Smooth muscle cell (in vitro differentiated cells): ENCODE data around the gene LRFN2. TPM values are rescaled to one million over a fixed set of nuclear protein-coding genes. Genes with fewer than 3 reads are reported as not detected.

Source experiments
- DNase-seq: peaks from one replicate; lab custom pipeline; 2025; ENCODE audit not compliant: unreplicated experiment; lab: John Stamatoyannopoulos, UW
- H2AFZ ChIP-seq: fragments of 200-600 bp; sonication (generic); 2 replicates; pipeline ENCODE4 v1.6.0; 2016; ENCODE audit warnings: antibody characterized with exemption, low read depth, mild to moderate bottlenecking
- H3F3A ChIP-seq: fragments of 200-600 bp; sonication (generic); 2 replicates; pipeline ENCODE4 v1.6.0; 2017; ENCODE audit warnings: antibody characterized with exemption, low read depth
- H3K27ac ChIP-seq: fragments of 200-600 bp; sonication (generic); 2 replicates; pipeline ENCODE4 v1.5.1; 2016; ENCODE audit warnings: low read depth, mild to moderate bottlenecking
- H3K27me3 ChIP-seq: fragments of 200-600 bp; sonication (generic); 2 replicates; pipeline ENCODE4 v1.6.1; 2016; ENCODE audit warnings: low read depth, mild to moderate bottlenecking
- H3K36me3 ChIP-seq: fragments of 200-600 bp; sonication (generic); 2 replicates; pipeline ENCODE4 v1.5.1; 2016; ENCODE audit warnings: low read depth
- H3K4me1 ChIP-seq: fragments of 200-600 bp; sonication (generic); 2 replicates; pipeline ENCODE4 v1.5.1; 2016; ENCODE audit warnings: low read depth
- H3K4me2 ChIP-seq: fragments of 200-600 bp; sonication (generic); 2 replicates; pipeline ENCODE4 v1.6.0; 2016; ENCODE audit warnings: mild to moderate bottlenecking
- H3K4me3 ChIP-seq: fragments of 200-600 bp; sonication (generic); 2 replicates; pipeline ENCODE4 v1.5.1; 2016; ENCODE audit warnings: mild to moderate bottlenecking
- H3K79me2 ChIP-seq: fragments of 200-600 bp; sonication (generic); 2 replicates; pipeline ENCODE4 v1.6.0; 2016; ENCODE audit warnings: low read depth, mild to moderate bottlenecking
- H3K9ac ChIP-seq: fragments of 200-600 bp; sonication (generic); 2 replicates; pipeline ENCODE4 v1.6.0; 2016; ENCODE audit warnings: low read depth
- H3K9me3 ChIP-seq: fragments of 200-600 bp; sonication (generic); replicated peaks from 2 replicates; pipeline ENCODE4 v1.5.1; 2016; ENCODE audit warnings: low read depth
- H4K20me1 ChIP-seq: fragments of 200-600 bp; sonication (generic); 2 replicates; pipeline ENCODE4 v1.6.0; 2016; ENCODE audit warnings: low read depth
- CTCF ChIP-seq: fragments of 200-600 bp; sonication (generic); IDR thresholded peaks from 2 replicates; pipeline ENCODE4 v1.5.1; 2017; ENCODE audit warnings: borderline replicate concordance, mild to moderate bottlenecking, antibody characterized with exemption; ENCODE audit not compliant: insufficient read depth, poor library complexity, severe bottlenecking
- WGBS: methylation state at CpG from one replicate; pipeline ENCODE4 v1.1.7; 2016; ENCODE audit warnings: low lambda C conversion rate; 5-methylcytosine and 5-hydroxymethylcytosine counted together
- polyA plus RNA-seq: library from polyadenylated mRNA; unstranded; fragments of >200 nt; fragmentation: Nextera tagmentation; extraction: Ambion mirVana; gene quantifications from 2 replicates; pipeline ENCODE4 v1.2.1, GENCODE V29; 2016
- total RNA-seq: library from RNA; depleted of rRNA; stranded (reverse); fragments of >200 nt; gene quantifications from 2 replicates; pipeline ENCODE4 v1.2.3, GENCODE V29; 2014

The LRFN2 gene
- total and polyA plus RNA-seq, 2 experiments from 2014 or later = 0.04 to 0.57 TPM

GRCh38 chr6:40498148-40498547 is 89.0 kb downstream of the LRFN2 start:
- Histone ChIP-seq H3K4me3 (no peak overlapping the region), H3K79me2 (no peaks in the 10 kb centered on the region), H3K4me1 (no peaks in the 10 kb centered on the region), H3K27ac (no peak overlapping the region), H3K9ac (no peak overlapping the region), H4K20me1 (no peaks in the 10 kb centered on the region), H2AFZ (no peak overlapping the region), H3F3A (no peaks in the 10 kb centered on the region), H3K36me3 (no peaks in the 10 kb centered on the region), H3K9me3 (no peaks in the 10 kb centered on the region), H3K4me2 (no peak overlapping the region), H3K27me3 (peaks cover 33% of the 10 kb centered on the region)
- no peak for DNase-seq
- 92% methylated on average over 1 of the region's 1 CpG for WGBS
- TF ChIP-seq CTCF = no peak

DNA sequence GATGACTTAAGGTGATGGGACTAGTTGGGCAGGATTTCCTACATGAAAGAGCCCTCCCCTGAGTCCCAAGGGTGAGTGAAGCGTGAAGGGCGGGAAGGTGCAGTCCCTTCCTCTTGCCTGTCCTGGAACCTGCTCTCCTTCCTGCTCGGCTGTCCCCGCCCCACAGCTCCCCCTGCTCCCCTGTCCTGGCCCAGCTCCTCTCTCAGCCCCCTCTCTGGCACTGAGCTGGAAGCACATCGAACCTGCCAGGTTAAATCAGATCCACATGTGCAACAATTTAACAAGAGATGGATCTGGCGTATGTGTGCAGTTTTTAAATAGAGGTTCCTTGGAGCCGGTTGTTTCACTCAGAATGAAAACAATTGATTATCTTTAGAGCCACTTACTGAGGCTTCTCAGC is 95.0 kb downstream of the LRFN2 start:
- Histone ChIP-seq H3F3A (no peaks in the 10 kb centered on the region), H3K4me1 (no peaks in the 10 kb centered on the region), H3K9me3 (no peaks in the 10 kb centered on the region), H3K27ac (no peak overlapping the region), H3K36me3 (no peaks in the 10 kb centered on the region), H3K4me3 (no peak overlapping the region), H3K79me2 (no peaks in the 10 kb centered on the region), H2AFZ (no peak overlapping the region), H3K27me3 (peaks cover 74% of the 10 kb centered on the region), H3K4me2 (no peak overlapping the region), H3K9ac (no peak overlapping the region), H4K20me1 (no peaks in the 10 kb centered on the region)
- 76% methylated on average over 7 of the region's 7 CpGs for WGBS
- no peak for DNase-seq
- no peak for TF ChIP-seq CTCF

- H3K4me2 ChIP-seq = no peak overlapping the region
- no peaks in the 10 kb centered on the region for H3K9me3 ChIP-seq
- peaks cover 79% of the 10 kb centered on the region for H3K27me3 ChIP-seq
- WGBS = 86% methylated on average over 4 of the region's 4 CpGs
- H3K36me3 ChIP-seq = no peaks in the 10 kb centered on the region
- no peaks in the 10 kb centered on the region for H3K79me2 ChIP-seq
- no peak overlapping the region for H3K4me3 ChIP-seq
- no peak overlapping the region for H2AFZ ChIP-seq
- no peak for TF ChIP-seq CTCF
- no peaks in the 10 kb centered on the region for H3F3A ChIP-seq
- no peak overlapping the region for H3K27ac ChIP-seq
- no peaks in the 10 kb centered on the region for H4K20me1 ChIP-seq
- DNase-seq = no peak
- H3K4me1 ChIP-seq = peaks cover 1% of the 10 kb centered on the region
- H3K9ac ChIP-seq = no peak overlapping the region
Measured at GRCh38 chr6:40490508-40490907, 96.7 kb downstream of the LRFN2 start.

GRCh38 chr6:40489798-40490197 is 97.4 kb downstream of the LRFN2 start:
- Histone ChIP-seq H3K4me2 (no peak overlapping the region), H3K9ac (no peak overlapping the region), H3K27ac (no peak overlapping the region), H4K20me1 (no peaks in the 10 kb centered on the region), H3K36me3 (no peaks in the 10 kb centered on the region), H2AFZ (no peak overlapping the region), H3K4me3 (no peak overlapping the region), H3K79me2 (no peaks in the 10 kb centered on the region), H3K9me3 (no peaks in the 10 kb centered on the region), H3K4me1 (peaks cover 2% of the 10 kb centered on the region), H3K27me3 (peaks cover 73% of the 10 kb centered on the region), H3F3A (no peaks in the 10 kb centered on the region)
- 93% methylated on average over 9 of the region's 9 CpGs for WGBS
- no peak for TF ChIP-seq CTCF
- DNase-seq = no peak
